ENCODE results near the gene PPP1R15B. TPM values are rescaled to one million over a fixed set of nuclear protein-coding genes. Genes with fewer than 3 reads are reported as not detected.

The PPP1R15B gene
- total and polyA plus RNA-seq, 11 donors: 8.1 to 29.8 (median 25.9) TPM

- no peak for TF ChIP-seq POLR2A (IDR thresholded peaks at IDR 0.05)
- TF ChIP-seq CTCF (IDR thresholded peaks at IDR 0.05): no peak
- intact Hi-C loops (cut with DNase I): no loop called here
- no peak for ATAC-seq
- peak overlapping the region in 2 of 12 donors; percentile 28 to 46 for H3K27ac ChIP-seq
- peaks cover 0 to 43% (median 27%) of the 10 kb centered on the region in 9 donors for H3K36me3 ChIP-seq
- H3K4me3 ChIP-seq: no peak overlapping the region
- DNase-seq: no peak
- H3K9me3 ChIP-seq: no peaks in the 10 kb centered on the region
- peaks cover 0 to 34% (median 17%) of the 10 kb centered on the region in 12 donors for H3K4me1 ChIP-seq
- no peaks in the 10 kb centered on the region for H3K27me3 ChIP-seq
These were observed 7.4 kb upstream of the PPP1R15B start for GRCh38 chr1:204419064-204419403.

DNA sequence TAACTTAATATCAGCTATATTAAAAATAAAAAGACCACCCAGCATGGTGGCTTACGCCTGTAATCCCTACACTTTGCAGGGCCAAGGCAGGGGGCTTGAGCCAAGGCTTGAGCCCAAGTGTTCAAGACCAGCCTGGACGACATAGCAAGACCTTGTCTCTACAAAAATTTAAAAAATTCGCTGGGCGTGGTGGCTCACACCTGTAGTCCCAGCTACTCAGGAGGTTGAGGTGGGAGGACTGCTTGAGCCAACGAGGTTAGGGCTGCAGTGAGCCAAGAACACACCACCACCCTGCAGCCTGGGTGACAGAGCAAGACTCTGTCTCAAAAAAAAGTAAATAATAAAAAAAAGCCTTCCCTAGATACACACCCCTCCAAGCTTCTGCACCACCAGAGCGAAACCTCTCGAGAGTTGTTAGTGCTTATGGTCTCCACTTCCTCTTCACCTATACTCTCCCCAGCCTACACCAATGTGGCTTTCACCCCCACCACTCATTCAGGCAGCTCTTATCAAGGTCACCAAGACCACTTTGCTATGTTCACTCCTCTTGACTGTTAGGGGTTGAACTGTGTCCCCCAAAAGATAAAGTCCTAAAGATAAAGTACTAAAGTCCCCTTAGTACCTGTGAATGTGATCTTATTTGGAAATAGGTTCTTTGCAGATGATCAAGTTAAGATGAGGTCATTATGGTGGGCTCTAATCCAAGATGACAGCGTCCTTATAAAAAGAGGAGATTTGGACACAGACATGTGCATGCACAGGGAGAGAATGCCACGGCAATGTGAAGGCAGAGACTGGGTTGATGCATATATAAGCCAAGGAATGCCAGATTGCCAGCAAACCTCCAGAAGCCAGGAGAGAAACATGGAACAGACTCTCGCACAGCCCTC lies 6.8 kb upstream of the PPP1R15B start:
- intact Hi-C loops (cut with DNase I): no loop called here
- Histone ChIP-seq H3K36me3 (peaks cover 0 to 37% (median 20%) of the 10 kb centered on the region in 9 donors), H3K9me3 (no peaks in the 10 kb centered on the region), H3K27ac (peak overlapping the region in 7 of 12 donors; percentile 55 to 87 (median 80)), H3K4me1 (peaks cover 0 to 39% (median 17%) of the 10 kb centered on the region in 12 donors), H3K4me3 (no peak overlapping the region), H3K27me3 (no peaks in the 10 kb centered on the region)
- no peak for DNase-seq
- ATAC-seq: peak in 2 of 4 donors; percentile 3
- WGBS, 4 donors: 77 to 82% (median 81%) methylated on average over 10 of the region's 10 CpGs
- no peak for TF ChIP-seq CTCF (IDR thresholded peaks at IDR 0.05)
- no peak for TF ChIP-seq POLR2A (IDR thresholded peaks at IDR 0.05)

- Histone ChIP-seq H3K27ac (peak overlapping the region; percentile 33 to 87 (median 72)), H3K27me3 (no peaks in the 10 kb centered on the region), H3K9me3 (no peaks in the 10 kb centered on the region), H3K4me3 (peak overlapping the region in 2 of 12 donors; percentile 3 to 5), H3K4me1 (peaks cover 0 to 50% (median 18%) of the 10 kb centered on the region in 12 donors), H3K36me3 (peaks cover 0 to 26% (median 12%) of the 10 kb centered on the region in 9 donors)
- peak in 4 of 5 donors; percentile 53 to 83 (median 60) for DNase-seq
- intact Hi-C loops (cut with DNase I): no loop called here
- peak; percentile 72 to 84 (median 80) for ATAC-seq
- no peak for TF ChIP-seq CTCF (IDR thresholded peaks at IDR 0.05)
- WGBS, 4 donors: 45 to 48% (median 46%) methylated on average over 10 of the region's 10 CpGs
These were observed 5.7 kb upstream of the PPP1R15B start for GRCh38 chr1:204417074-204417997.

DNA sequence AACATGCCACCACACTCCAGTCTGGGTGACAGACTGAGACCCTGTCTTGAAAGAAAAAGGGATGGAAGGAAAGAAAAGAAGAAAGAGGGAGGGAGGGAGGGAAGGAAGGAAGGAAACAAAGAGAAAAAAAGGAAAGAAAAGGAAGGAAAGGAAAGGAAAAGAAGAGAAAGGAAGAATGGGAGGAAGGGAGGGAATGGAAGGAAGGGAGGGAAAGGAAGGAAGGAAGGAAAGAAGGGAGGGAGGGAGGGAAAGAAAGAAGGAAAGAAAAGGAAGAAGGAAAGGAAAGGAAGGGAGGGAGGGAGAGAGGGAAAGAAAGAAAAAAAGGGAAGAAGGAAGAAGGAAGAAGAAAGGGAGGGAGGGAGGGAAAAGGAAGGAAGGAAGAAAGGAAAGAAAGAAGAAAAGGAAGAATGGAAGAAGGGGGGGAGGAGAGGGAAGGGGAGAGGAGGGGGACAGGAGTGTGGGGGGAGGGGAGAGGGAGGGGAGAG lies 5.0 kb upstream of the PPP1R15B start:
- TF ChIP-seq CTCF (IDR thresholded peaks at IDR 0.05) (no peak), POLR2A (IDR thresholded peaks at IDR 0.05) (no peak)
- intact Hi-C loops (cut with DNase I): no loop called here
- Histone ChIP-seq H3K27me3 (no peaks in the 10 kb centered on the region), H3K4me3 (no peak overlapping the region), H3K36me3 (peaks cover 0 to 19% (median 6%) of the 10 kb centered on the region in 9 donors), H3K9me3 (no peaks in the 10 kb centered on the region), H3K27ac (peak overlapping the region; percentile 33 to 87 (median 72)), H3K4me1 (peaks cover 0 to 53% (median 19%) of the 10 kb centered on the region in 12 donors)
- DNase-seq (no peak), ATAC-seq (no peak)

Measured in heart left ventricle (tissue), 16 donors.